Pons (tissue), 1 donor: Measurements from ENCODE around the gene WDR20.

Experiments
- DNase-seq: peaks from one replicate; pipeline ENCODE4 v3.0.0-alpha.2; 2016; ENCODE audit warnings: low spot score

WDR20 gene

DNA sequence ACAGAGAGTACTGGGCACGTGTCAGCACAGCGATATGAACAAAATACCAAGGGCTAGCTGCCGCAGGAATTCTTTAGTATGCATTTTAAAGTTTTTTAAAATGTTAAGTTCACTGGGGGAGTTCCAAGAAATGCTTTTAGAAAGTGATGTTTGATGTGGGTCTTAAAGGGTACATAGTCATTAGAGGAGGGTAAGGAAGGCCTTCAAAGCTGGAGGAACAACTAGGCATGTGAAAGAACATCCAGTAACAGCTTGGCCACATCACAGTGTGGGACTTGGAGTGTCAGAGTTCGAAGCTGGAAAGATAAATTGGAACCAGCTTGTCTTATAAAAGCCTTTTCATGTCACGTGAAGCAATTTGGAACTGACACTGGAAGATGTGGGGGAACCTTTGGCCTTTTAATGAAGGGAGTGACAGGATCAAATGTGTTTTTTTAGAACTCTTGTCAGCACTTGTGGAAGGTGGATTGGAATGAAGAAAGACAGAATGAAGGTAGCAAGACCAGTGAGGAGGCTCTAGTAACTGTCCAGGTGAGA is 57.7 kb downstream of the WDR20 start:
- no peak for DNase-seq

DNA sequence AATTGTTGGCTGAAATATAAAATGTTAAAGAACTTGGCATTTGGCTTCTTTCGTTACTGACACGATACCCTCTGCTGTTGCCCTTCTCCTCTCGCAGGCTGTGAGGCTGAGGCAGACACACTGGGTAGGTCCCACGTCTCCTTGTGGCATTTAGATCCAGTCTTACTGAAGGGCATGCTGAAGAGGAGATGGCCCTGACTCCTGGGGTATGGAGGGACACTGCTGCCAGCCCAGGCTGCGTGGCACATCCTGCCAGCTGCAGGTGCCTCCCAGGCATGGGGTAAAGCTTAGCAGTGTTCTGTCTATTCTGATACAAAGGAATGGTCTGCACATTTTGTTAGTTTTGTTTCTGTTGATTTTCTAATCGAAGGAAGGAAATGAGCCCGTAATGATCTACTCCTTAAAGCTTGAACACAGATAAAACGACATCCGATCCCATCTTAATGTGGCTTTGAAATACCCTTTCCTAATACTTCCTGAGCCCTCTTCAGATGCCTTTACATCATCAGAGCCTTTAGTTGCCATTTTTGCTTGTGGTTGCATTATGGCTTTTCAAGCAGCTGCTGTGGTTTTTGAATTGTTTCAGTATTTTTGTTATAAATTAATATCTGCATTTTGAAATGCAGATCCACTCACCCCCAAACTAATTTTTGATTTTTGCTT is 61.1 kb downstream of the WDR20 start:
- DNase-seq = peak; percentile 52

GRCh38 chr14:102201353-102201738 is 61.6 kb downstream of the WDR20 start:
- DNase-seq = no peak

DNA sequence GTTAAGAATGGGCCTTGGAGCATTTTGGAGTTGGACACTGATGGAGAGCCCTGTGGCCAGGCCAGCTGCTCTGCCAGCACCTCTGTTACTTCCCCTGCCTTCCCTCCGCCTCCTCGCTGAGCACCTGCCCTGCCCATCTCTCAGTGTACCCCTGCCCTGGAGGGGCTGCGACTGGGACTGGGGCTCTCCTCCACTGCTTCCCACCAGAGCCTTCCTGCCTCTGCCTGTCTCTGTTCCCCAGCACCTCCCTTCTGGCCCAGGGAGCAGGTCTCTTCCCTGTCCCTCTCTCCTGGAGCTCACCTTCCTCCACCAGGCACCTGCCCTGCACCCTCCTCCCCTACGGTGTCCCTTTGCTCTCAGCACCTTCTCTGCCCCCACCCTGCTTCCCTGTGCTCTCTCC is 62.1 kb downstream of the WDR20 start:
- no peak for DNase-seq

- DNase-seq = no peak
These were observed 63.2 kb downstream of the WDR20 start for GRCh38 chr14:102202944-102203343.

GRCh38 chr14:102203382-102203781 is 63.7 kb downstream of the WDR20 start:
- DNase-seq = peak; percentile 55

DNA sequence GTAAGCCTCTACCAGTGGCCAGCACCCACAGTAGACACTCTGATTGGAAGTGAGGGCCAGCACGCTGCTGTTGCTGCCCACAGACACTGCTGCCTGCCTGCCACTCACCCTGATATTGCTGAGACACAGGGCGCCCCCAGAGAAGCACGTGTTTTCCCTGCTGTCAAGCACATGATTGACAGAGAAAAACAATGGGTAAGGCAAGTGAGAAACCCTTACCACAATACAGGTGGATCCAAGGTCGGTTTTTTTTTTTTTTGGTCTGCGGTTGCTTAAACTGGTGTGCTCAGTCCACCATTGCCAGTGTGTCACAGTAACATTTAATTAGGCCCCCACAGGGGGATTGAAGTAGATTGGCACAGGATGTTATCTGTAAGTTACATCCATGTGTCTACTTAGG is 65.9 kb downstream of the WDR20 start:
- DNase-seq = no peak

DNA sequence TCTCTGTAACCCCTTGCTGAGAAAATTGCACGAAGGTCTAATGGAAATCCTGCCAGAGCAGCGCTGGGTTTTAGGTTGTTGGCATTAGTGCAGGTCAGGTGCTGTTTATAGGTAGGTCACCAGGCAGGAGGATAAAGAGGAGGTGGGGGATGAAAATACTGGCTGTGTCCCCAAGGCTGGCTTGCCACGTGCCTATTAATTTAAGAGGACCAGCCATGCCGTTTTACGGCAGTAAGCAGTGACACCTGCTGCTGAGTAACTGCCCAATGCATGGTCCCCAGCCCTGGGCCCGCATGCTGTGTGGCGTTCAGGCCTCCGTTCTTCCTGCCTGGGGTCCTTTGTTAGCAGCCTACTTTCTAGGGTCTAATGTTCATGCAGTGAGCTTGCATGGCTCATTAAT is 67.2 kb downstream of the WDR20 start:
- no peak for DNase-seq

DNA sequence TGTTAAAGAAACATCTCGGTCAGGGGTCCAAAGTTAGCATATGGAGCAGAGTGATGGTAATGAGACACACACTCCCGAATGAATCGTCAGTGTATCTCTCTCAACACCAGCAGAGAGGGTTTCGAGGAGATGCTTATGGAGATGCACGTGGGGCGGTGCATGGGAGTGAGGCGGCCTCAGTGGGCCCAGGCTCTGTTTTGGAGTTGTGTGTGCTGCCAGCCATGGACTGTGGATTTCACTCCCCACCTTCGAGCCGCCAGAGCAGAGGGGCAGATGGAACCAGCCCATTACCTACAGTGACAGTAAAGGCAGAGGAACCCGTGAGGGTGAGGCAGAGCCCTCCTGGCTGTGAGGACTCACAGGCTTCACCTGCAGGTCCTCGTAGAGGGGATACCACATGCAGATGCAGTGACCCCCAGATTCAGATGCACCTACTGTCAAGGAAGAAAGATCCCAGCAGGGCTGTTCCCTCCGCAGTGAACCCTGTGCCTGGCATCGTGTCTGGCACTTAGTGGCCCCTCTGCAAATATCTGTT is 68.2 kb downstream of the WDR20 start:
- DNase-seq = no peak

DNA sequence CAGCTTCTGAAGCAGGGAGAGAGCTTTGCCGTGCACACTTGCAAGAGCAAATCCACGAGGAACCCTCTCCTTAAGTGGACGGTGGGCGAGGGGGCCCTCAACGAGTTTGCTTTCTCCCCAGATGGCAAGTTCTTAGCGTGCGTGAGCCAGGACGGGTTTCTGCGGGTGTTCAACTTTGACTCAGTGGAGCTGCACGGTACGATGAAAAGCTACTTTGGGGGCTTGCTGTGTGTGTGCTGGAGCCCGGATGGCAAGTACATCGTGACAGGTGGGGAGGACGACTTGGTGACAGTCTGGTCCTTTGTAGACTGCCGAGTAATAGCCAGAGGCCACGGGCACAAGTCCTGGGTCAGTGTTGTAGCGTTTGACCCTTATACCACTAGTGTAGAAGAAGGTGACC is 69.0 kb downstream of the WDR20 start:
- DNase-seq = no peak

DNA sequence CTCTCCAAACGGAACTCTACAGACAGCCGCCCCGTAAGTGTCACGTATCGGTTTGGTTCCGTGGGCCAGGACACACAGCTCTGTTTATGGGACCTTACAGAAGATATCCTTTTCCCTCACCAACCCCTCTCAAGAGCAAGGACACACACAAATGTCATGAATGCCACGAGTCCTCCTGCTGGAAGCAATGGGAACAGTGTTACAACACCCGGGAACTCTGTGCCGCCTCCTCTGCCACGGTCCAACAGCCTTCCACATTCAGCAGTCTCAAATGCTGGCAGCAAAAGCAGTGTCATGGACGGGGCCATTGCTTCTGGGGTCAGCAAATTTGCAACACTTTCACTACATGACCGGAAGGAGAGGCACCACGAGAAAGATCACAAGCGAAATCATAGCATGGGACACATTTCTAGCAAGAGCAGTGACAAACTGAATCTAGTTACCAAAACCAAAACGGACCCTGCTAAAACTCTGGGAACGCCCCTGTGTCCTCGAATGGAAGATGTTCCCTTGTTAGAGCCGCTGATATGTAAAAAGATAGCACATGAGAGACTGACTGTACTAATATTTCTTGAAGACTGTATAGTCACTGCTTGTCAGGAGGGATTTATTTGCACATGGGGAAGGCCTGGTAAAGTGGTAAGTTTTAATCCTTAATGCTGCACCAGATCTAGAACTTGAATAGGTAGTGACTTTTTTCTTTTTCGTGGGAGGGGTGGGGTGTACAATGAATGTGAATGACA is 69.7 kb downstream of the WDR20 start:
- peak; percentile 93 for DNase-seq

DNA sequence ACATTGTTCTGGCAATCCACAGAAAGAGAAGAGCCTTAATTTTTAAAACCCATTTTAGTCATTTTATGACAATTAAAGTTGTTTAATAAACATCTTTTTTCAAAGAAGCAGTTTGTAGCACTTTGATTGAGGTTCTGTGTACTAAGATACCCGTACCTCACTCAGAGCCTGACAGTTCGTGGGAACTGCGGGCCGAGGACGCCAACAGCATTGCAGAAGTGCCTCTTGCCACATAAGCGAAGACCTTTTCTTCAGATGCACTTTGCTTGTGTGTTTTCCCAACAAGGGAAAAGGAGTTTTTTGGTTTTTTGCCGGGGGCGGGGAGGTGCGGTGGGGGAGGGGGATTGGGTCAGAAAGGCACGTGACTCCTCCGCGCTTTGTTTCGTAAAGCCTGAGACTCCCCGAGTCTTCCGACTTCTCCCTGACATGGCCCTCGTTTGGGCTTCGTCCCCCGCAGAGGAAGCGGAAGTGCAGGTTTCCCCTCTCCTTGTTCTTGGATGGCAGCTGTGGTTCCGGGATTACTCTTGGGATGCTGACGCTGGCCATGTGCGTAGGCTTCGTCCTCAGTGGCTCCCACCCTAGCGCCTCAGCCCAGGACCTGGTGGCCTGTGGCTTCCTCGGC is 70.8 kb downstream of the WDR20 start:
- no peak for DNase-seq

- DNase-seq = no peak
These were observed 71.5 kb downstream of the WDR20 start for GRCh38 chr14:102211240-102211639.

GRCh38 chr14:102212356-102212755 is 72.7 kb downstream of the WDR20 start:
- no peak for DNase-seq

DNA sequence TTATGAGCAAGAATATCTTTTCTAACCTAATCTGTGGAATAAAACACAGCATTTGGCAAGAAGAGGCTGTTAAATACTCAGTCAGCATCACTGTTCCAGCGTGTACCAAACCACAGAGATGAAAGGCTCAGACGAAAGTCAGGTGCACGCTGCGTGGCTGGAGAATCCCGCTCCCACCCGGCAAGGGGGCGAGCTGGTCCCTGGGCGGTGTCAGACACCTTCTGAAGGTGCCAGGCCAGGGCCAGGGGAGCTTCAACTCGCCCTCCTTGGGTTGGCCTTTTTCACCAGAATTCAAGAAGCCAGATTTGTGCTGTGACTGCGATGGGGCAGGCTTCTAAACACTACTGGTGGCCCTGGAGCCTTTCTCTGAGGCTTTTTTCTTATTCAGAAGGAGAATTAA is 73.1 kb downstream of the WDR20 start:
- DNase-seq = no peak

GRCh38 chr14:102213470-102213869 is 73.8 kb downstream of the WDR20 start:
- no peak for DNase-seq

GRCh38 chr14:102213984-102214658 is 74.4 kb downstream of the WDR20 start:
- DNase-seq = no peak

- DNase-seq = peak; percentile 95
These were observed 75.4 kb downstream of the WDR20 start for GRCh38 chr14:102215071-102215470.

- DNase-seq = no peak
These were observed 76.0 kb downstream of the WDR20 start for GRCh38 chr14:102215576-102216250.

- DNase-seq = no peak
These were observed 77.7 kb downstream of the WDR20 start for GRCh38 chr14:102217399-102217798.

GRCh38 chr14:102217987-102218421 is 78.3 kb downstream of the WDR20 start:
- no peak for DNase-seq

- no peak for DNase-seq
These were observed 79.0 kb downstream of the WDR20 start for GRCh38 chr14:102218688-102219087.
